ENCODE results near the gene TRIL.

Gene TRIL

DNA sequence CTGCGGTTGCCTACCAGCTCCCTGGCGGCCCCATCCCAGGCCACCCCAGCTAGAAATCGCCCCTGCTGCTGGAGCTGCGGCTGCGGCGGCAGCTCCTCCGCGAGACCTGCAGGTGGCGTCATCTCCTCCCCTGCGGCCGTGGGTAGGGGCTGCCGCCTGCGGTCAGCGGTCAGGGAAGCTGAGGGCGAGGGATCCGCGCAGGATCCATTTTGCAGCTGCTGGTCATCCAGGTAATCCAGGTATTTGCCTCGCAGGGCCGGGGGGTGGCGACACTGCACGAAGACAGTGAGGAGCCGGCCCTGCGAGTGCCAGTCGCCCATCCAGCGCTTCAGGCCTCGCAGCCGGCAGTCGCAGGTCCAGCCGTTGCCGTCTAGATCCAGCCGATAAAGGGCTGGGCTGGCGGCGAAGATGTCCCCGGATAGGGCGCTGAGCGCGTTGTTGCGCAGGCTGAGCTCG, 1.5 kb downstream of the TRIL start:
- H3K36me3 ChIP-seq (ENCODE audit: insufficient read depth, low read length), result peaks cover 5% of the 10 kb centered on the region
- H3K9ac ChIP-seq (ENCODE audit: low read length), result no peak overlapping the region
- H3K4me1 ChIP-seq (ENCODE audit: insufficient read depth, low read length), result peaks cover 36% of the 10 kb centered on the region
- H3K27ac ChIP-seq (ENCODE audit: low read depth, low read length), result peak overlapping the region; percentile 16
- peak overlapping the region; percentile 53 to 60 for H3K4me3 ChIP-seq (ENCODE audit: low read depth in 1 of 2, low read length in 2 of 2)
- H3K27me3 ChIP-seq (ENCODE audit: control insufficient read depth in 1 of 2, insufficient read depth in 2 of 2, low read length in 2 of 2), result peaks cover 10 to 25% of the 10 kb centered on the region in 2 donors
- H3K9me3 ChIP-seq (ENCODE audit: low read length), result no peaks in the 10 kb centered on the region

DNA sequence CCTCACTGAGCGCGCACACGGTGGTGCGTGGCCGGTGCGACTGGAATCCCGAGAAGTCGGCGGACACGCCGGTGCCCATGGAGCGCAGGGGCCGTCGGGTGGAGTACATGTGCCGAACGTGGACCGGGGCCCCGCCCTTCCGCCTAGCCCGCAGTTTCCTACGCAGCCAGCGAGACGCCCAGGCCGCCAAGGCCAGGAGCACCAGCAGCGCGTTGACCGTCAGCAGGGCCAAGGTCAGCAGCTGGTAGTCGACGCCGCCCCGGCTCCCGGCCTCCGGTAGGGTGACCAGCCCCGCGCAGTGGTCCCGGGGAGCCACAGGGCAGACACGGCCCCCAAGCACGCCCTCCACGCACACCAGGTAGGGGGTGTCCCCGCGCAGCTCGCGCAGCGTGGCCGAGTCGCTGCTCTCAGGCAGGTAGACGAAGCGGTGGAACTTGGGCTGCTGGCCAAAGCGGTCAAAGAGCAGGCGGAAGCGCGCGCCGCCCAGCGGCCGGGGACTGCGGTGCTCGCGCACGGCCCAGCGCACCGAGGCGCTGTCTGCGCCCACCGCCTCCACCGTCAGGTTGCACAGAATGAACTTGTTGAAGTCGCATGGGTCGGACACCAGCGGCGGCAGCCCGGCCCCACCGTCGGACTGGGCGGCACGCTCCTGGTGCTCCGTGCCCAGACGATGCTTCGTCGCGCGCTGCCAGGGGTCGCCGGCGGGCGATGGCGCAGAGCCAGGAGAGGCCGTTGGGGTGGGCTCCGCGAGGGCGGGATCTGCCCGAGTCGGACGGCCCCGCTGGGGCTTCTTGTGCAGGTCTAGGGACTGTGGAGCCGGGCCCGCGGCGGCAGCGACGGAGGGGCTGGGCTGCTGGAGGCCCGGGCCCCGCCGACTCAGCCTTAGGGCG, 2.2 kb downstream of the TRIL start:
- H3K9me3 ChIP-seq (ENCODE audit: low read length), result no peaks in the 10 kb centered on the region
- H3K27me3 ChIP-seq (ENCODE audit: control insufficient read depth in 1 of 2, insufficient read depth in 2 of 2, low read length in 2 of 2), result peaks cover 10 to 25% of the 10 kb centered on the region in 2 donors
- peak overlapping the region; percentile 16 for H3K27ac ChIP-seq (ENCODE audit: low read depth, low read length)
- peak overlapping the region; percentile 53 to 60 for H3K4me3 ChIP-seq (ENCODE audit: low read depth in 1 of 2, low read length in 2 of 2)
- peaks cover 36% of the 10 kb centered on the region for H3K4me1 ChIP-seq (ENCODE audit: insufficient read depth, low read length)
- no peak overlapping the region for H3K9ac ChIP-seq (ENCODE audit: low read length)
- H3K36me3 ChIP-seq (ENCODE audit: insufficient read depth, low read length), result peaks cover 5% of the 10 kb centered on the region

GRCh38 chr7:28955356-28955717, 2.8 kb downstream of the TRIL start:
- H3K4me1 ChIP-seq (ENCODE audit: insufficient read depth, low read length), result peaks cover 36% of the 10 kb centered on the region
- H3K4me3 ChIP-seq (ENCODE audit: low read depth in 1 of 2, low read length in 2 of 2), result peak overlapping the region in 1 of 2 donors; percentile 20

GRCh38 chr7:28954946-28955345, 3.2 kb downstream of the TRIL start:
- Histone ChIP-seq H3K9me3 (ENCODE audit: low read length) (no peaks in the 10 kb centered on the region), H3K36me3 (ENCODE audit: insufficient read depth, low read length) (peaks cover 5% of the 10 kb centered on the region), H3K4me1 (ENCODE audit: insufficient read depth, low read length) (peaks cover 36% of the 10 kb centered on the region), H3K9ac (ENCODE audit: low read length) (no peak overlapping the region), H3K27ac (ENCODE audit: low read depth, low read length) (no peak overlapping the region), H3K27me3 (ENCODE audit: control insufficient read depth in 1 of 2, insufficient read depth in 2 of 2, low read length in 2 of 2) (peaks cover 10 to 25% of the 10 kb centered on the region in 2 donors), H3K4me3 (ENCODE audit: low read depth in 1 of 2, low read length in 2 of 2) (peak overlapping the region in 1 of 2 donors; percentile 20)

More at GRCh38 chr7:28955356-28955717, 2.8 kb downstream of the TRIL start:
- Histone ChIP-seq H3K27me3 (ENCODE audit: control insufficient read depth in 1 of 2, insufficient read depth in 2 of 2, low read length in 2 of 2) (peaks cover 10 to 25% of the 10 kb centered on the region in 2 donors), H3K36me3 (ENCODE audit: insufficient read depth, low read length) (peaks cover 5% of the 10 kb centered on the region), H3K9me3 (ENCODE audit: low read length) (no peaks in the 10 kb centered on the region), H3K27ac (ENCODE audit: low read depth, low read length) (no peak overlapping the region), H3K9ac (ENCODE audit: low read length) (no peak overlapping the region)

GRCh38 chr7:28954471-28954870, 3.7 kb downstream of the TRIL start:
- H3K9me3 ChIP-seq (ENCODE audit: low read length), result no peaks in the 10 kb centered on the region
- H3K9ac ChIP-seq (ENCODE audit: low read length), result no peak overlapping the region
- H3K4me3 ChIP-seq (ENCODE audit: low read depth in 1 of 2, low read length in 2 of 2), result no peak overlapping the region
- peaks cover 5% of the 10 kb centered on the region for H3K36me3 ChIP-seq (ENCODE audit: insufficient read depth, low read length)
- H3K27ac ChIP-seq (ENCODE audit: low read depth, low read length), result no peak overlapping the region
- peaks cover 36% of the 10 kb centered on the region for H3K4me1 ChIP-seq (ENCODE audit: insufficient read depth, low read length)
- peaks cover 10 to 25% of the 10 kb centered on the region in 2 donors for H3K27me3 ChIP-seq (ENCODE audit: control insufficient read depth in 1 of 2, insufficient read depth in 2 of 2, low read length in 2 of 2)

DNA sequence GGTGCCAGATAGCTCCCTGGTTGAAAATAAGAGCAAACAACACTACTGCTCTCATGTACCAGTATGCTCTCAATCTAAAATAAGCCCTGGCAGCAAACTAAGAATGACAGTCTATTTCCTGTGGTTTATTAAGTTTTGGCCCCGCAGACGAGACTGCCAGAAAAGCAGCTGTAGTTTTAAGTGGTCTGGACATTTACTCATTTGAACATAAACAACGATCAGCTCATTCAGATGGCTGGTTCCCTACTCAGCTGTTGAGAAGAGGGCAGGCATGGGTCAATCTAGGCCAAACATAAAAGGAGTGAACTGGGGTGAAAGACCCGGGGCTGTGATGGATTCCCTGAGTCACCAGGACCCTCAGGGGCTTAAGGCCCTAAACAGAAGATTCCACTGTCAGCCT, 4.5 kb downstream of the TRIL start:
- Histone ChIP-seq H3K4me3 (ENCODE audit: low read depth in 1 of 2, low read length in 2 of 2) (no peak overlapping the region), H3K9ac (ENCODE audit: low read length) (no peak overlapping the region), H3K4me1 (ENCODE audit: insufficient read depth, low read length) (peaks cover 36% of the 10 kb centered on the region), H3K9me3 (ENCODE audit: low read length) (no peaks in the 10 kb centered on the region), H3K27me3 (ENCODE audit: control insufficient read depth in 1 of 2, insufficient read depth in 2 of 2, low read length in 2 of 2) (peaks cover 10 to 25% of the 10 kb centered on the region in 2 donors), H3K36me3 (ENCODE audit: insufficient read depth, low read length) (peaks cover 5% of the 10 kb centered on the region), H3K27ac (ENCODE audit: low read depth, low read length) (no peak overlapping the region)

- no peak overlapping the region for H3K27ac ChIP-seq (ENCODE audit: low read depth, low read length)
- H3K9ac ChIP-seq (ENCODE audit: low read length), result no peak overlapping the region
- no peaks in the 10 kb centered on the region for H3K27me3 ChIP-seq (ENCODE audit: control insufficient read depth in 1 of 2, insufficient read depth in 2 of 2, low read length in 2 of 2)
- no peaks in the 10 kb centered on the region for H3K9me3 ChIP-seq (ENCODE audit: low read length)
- H3K36me3 ChIP-seq (ENCODE audit: insufficient read depth, low read length), result no peaks in the 10 kb centered on the region
- no peak overlapping the region for H3K4me3 ChIP-seq (ENCODE audit: low read depth in 1 of 2, low read length in 2 of 2)
- no peaks in the 10 kb centered on the region for H3K4me1 ChIP-seq (ENCODE audit: insufficient read depth, low read length)
Observed at GRCh38 chr7:28942168-28942567, 16.0 kb downstream of the TRIL start.

- H3K9ac ChIP-seq (ENCODE audit: low read length), result no peak overlapping the region
- H3K9me3 ChIP-seq (ENCODE audit: low read length), result no peaks in the 10 kb centered on the region
- no peaks in the 10 kb centered on the region for H3K4me1 ChIP-seq (ENCODE audit: insufficient read depth, low read length)
- no peaks in the 10 kb centered on the region for H3K27me3 ChIP-seq (ENCODE audit: control insufficient read depth in 1 of 2, insufficient read depth in 2 of 2, low read length in 2 of 2)
- H3K36me3 ChIP-seq (ENCODE audit: insufficient read depth, low read length), result no peaks in the 10 kb centered on the region
- no peak overlapping the region for H3K27ac ChIP-seq (ENCODE audit: low read depth, low read length)
- H3K4me3 ChIP-seq (ENCODE audit: low read depth in 1 of 2, low read length in 2 of 2), result no peak overlapping the region
Observed at GRCh38 chr7:28941633-28942032, 16.5 kb downstream of the TRIL start.

DNA sequence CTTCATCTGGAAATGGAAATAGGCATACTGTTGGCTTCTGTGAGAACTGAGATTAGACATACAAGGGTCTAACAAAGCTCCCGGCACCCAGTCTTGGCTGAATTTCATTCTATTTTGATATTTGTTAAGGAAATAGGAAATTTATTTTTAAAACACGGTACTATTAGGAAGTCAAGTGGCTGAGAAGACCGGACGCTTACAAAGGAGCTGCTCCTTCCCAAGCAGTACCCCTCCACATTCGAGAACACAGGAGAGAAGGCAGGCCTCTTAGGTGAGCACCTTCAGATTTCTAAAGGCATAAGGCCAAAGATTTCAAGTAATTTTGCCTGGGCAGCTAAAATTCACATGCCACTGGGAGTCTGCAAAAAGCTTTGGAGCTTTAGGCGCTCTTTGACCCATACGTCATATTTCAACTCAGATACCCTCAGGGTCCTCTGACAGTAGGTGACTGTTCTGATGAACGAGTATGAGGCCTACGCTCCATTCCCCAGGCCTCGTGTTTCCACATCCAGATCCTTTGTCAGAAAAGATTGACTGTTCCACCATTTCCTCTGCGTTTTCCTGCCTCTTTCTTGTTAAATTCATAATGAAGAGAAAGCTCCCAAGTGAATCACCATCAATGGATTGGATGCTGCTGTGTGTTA, 17.3 kb downstream of the TRIL start:
- Histone ChIP-seq H3K27ac (ENCODE audit: low read depth, low read length) (no peak overlapping the region), H3K4me1 (ENCODE audit: insufficient read depth, low read length) (no peaks in the 10 kb centered on the region), H3K4me3 (ENCODE audit: low read depth in 1 of 2, low read length in 2 of 2) (no peak overlapping the region), H3K9ac (ENCODE audit: low read length) (no peak overlapping the region), H3K27me3 (ENCODE audit: control insufficient read depth in 1 of 2, insufficient read depth in 2 of 2, low read length in 2 of 2) (no peaks in the 10 kb centered on the region), H3K36me3 (ENCODE audit: insufficient read depth, low read length) (no peaks in the 10 kb centered on the region), H3K9me3 (ENCODE audit: low read length) (no peaks in the 10 kb centered on the region)

DNA sequence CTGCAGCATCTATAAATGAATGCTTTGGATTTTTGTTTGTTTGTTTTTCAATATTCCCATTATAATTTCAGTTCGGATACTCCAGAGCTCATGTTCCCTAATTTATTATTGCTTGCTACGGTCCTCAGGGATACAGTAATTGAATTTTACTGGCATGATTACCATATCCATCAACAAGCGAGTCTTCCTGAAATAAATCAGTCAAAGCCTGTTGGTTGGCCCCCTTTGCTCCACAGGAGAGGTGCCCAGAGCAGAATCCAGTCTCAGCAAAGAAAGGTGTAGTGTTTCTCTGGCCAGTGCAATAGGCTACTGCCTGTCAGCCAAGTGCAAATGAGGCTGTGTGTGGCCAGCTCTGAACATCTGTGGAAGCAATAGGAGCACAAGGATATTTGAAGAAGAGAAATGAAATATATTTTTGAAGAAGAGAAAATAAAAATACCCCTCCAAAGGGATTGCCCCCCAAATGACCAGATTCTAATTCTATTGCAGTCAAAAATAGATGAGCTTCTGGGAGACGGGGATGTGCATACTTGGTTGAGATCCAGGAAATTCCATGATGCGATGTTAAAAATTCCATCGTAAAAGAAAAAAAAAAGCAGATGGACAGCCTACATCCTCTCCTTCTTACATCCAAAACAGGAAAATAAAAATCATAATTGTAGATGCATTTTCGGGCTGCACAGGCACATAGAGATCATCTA, 18.1 kb downstream of the TRIL start:
- Histone ChIP-seq H3K36me3 (ENCODE audit: insufficient read depth, low read length) (no peaks in the 10 kb centered on the region), H3K9me3 (ENCODE audit: low read length) (no peaks in the 10 kb centered on the region), H3K4me3 (ENCODE audit: low read depth in 1 of 2, low read length in 2 of 2) (no peak overlapping the region), H3K27me3 (ENCODE audit: control insufficient read depth in 1 of 2, insufficient read depth in 2 of 2, low read length in 2 of 2) (no peaks in the 10 kb centered on the region), H3K4me1 (ENCODE audit: insufficient read depth, low read length) (no peaks in the 10 kb centered on the region), H3K9ac (ENCODE audit: low read length) (no peak overlapping the region), H3K27ac (ENCODE audit: low read depth, low read length) (no peak overlapping the region)

DNA sequence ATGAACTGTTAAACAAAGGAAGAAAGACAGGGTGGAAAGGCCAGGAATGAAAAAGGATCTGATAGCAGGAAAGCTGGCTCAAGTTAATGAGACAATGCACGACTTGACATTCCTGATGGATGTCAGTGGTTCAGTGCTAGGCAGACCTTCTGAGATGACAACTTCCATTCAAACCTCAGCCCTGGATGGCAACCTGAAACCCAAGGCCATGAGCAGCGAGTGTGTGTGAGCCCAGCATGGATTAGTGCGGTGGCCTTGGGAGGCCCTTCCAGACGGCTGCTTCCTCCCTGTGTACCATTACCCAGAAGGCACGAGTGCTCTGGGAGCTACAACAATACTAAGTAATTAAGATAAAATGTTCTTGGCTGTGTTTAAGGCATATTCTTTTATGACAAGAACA, 18.8 kb downstream of the TRIL start:
- Histone ChIP-seq H3K4me3 (ENCODE audit: low read depth in 1 of 2, low read length in 2 of 2) (no peak overlapping the region), H3K27ac (ENCODE audit: low read depth, low read length) (no peak overlapping the region), H3K4me1 (ENCODE audit: insufficient read depth, low read length) (no peaks in the 10 kb centered on the region), H3K9me3 (ENCODE audit: low read length) (no peaks in the 10 kb centered on the region), H3K27me3 (ENCODE audit: control insufficient read depth in 1 of 2, insufficient read depth in 2 of 2, low read length in 2 of 2) (no peaks in the 10 kb centered on the region), H3K36me3 (ENCODE audit: insufficient read depth, low read length) (no peaks in the 10 kb centered on the region), H3K9ac (ENCODE audit: low read length) (no peak overlapping the region)

All from muscle layer of colon (tissue), 2 donors.